Stimulated activated CD4-positive, alpha-beta T cell treated with anti-CD3 and anti-CD28 coated beads, Interleukin-4, amount 100 ng/mL, for 48 hours (primary cell): Measurements from ENCODE around the gene DENND4B.

Experiments used
- DNase-seq, 2 donors: peaks; one replicate each; pipeline ENCODE4 v3.0.0-alpha.2; 2020; ENCODE audit warnings: low read depth in 2 of 2

Gene DENND4B

GRCh38 chr1:153882296-153882912 is 64.1 kb downstream of the DENND4B start:
- no peak for DNase-seq

GRCh38 chr1:153881751-153882150 is 64.8 kb downstream of the DENND4B start:
- DNase-seq: no peak

- DNase-seq: peak in 1 of 2 donors; percentile 16
These were observed 65.6 kb downstream of the DENND4B start for GRCh38 chr1:153880962-153881361.

- no peak for DNase-seq
These were observed 66.5 kb downstream of the DENND4B start for GRCh38 chr1:153880024-153880423.
